NOMO-1 treated with dmso at 0.1 percent for 144 hours (cell line): ENCODE data around the gene CLASRP.
"Not testable (repeated sequence)": the region's sequence is repeated elsewhere in the genome, so short reads cannot be mapped to it uniquely, and the experiment has no call there.

ENCODE experiments used
- DNase-seq: peaks from one replicate; lab custom pipeline; 2025; ENCODE audit not compliant: unreplicated experiment; lab: John Stamatoyannopoulos, UW

Gene CLASRP

GRCh38 chr19:45100201-45100600 is 61.4 kb downstream of the CLASRP start:
- no peak for DNase-seq

- DNase-seq = no peak
Observed at GRCh38 chr19:45100846-45101252, 62.0 kb downstream of the CLASRP start.

- no peak for DNase-seq
Observed at GRCh38 chr19:45101806-45102205, 63.0 kb downstream of the CLASRP start.

GRCh38 chr19:45102481-45102880 is 63.6 kb downstream of the CLASRP start:
- no peak for DNase-seq

GRCh38 chr19:45103156-45103507 is 64.3 kb downstream of the CLASRP start:
- no peak for DNase-seq

GRCh38 chr19:45103508-45104319 is 64.9 kb downstream of the CLASRP start:
- DNase-seq = no peak

- DNase-seq = no peak
Observed at GRCh38 chr19:45104658-45105349, 66.0 kb downstream of the CLASRP start.

GRCh38 chr19:45106363-45106762 is 67.5 kb downstream of the CLASRP start:
- DNase-seq = not testable (repeated sequence)

- no peak for DNase-seq
Observed at GRCh38 chr19:45107621-45108150, 68.8 kb downstream of the CLASRP start.

- no peak for DNase-seq
Observed at GRCh38 chr19:45110851-45111266, 72.0 kb downstream of the CLASRP start.

GRCh38 chr19:45112111-45112827 is 73.4 kb downstream of the CLASRP start:
- DNase-seq = no peak

GRCh38 chr19:45113628-45114027 is 74.8 kb downstream of the CLASRP start:
- DNase-seq = no peak

- no peak for DNase-seq
Observed at GRCh38 chr19:45114116-45114515, 75.3 kb downstream of the CLASRP start.

- DNase-seq = no peak
Observed at GRCh38 chr19:45115809-45116615, 77.2 kb downstream of the CLASRP start.

- no peak for DNase-seq
Observed at GRCh38 chr19:45117167-45117594, 78.3 kb downstream of the CLASRP start.

- DNase-seq = no peak
Observed at GRCh38 chr19:45117671-45118070, 78.8 kb downstream of the CLASRP start.

GRCh38 chr19:45118106-45118505 is 79.3 kb downstream of the CLASRP start:
- DNase-seq = no peak

- DNase-seq = not testable (repeated sequence)
Observed at GRCh38 chr19:45118591-45119355, 79.9 kb downstream of the CLASRP start.

- no peak for DNase-seq
Observed at GRCh38 chr19:45119582-45119981, 80.7 kb downstream of the CLASRP start.
